ENCODE results near the gene MGLL.

DNA sequence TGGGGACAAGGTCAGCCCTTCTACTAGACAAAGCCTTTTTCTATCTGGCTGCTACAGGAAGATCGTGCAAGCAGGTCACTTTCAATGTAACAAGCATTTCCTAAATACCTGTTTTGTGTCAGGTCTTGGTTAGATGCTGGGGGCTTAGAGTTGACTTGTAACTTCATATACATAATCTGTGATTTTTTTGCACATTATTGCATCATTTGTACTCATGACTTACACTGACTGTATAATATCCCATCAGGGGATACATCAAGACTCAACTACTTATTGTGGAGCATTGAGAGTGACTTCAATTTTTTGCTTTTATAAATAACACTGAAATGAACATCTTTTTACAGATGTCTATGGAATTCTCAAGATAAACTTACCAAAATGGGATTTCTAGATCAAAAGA is 80.6 kb downstream of the MGLL start:
- TF ChIP-seq, protein P1, sequence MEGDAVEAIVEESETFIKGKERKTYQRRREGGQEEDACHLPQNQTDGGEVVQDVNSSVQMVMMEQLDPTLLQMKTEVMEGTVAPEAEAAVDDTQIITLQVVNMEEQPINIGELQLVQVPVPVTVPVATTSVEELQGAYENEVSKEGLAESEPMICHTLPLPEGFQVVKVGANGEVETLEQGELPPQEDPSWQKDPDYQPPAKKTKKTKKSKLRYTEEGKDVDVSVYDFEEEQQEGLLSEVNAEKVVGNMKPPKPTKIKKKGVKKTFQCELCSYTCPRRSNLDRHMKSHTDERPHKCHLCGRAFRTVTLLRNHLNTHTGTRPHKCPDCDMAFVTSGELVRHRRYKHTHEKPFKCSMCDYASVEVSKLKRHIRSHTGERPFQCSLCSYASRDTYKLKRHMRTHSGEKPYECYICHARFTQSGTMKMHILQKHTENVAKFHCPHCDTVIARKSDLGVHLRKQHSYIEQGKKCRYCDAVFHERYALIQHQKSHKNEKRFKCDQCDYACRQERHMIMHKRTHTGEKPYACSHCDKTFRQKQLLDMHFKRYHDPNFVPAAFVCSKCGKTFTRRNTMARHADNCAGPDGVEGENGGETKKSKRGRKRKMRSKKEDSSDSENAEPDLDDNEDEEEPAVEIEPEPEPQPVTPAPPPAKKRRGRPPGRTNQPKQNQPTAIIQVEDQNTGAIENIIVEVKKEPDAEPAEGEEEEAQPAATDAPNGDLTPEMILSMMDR (conservative IDR thresholded peaks at IDR 0.05; ENCODE audit: low read length) = no peak
- TF ChIP-seq EZH2phosphoT487 (IDR thresholded peaks at IDR 0.05; ENCODE audit: borderline replicate concordance, low read depth, low read length) = no peak

Measured in OCI-LY7 (cell line).